ENCODE results near the gene CCDC15.

CCDC15 gene

GRCh38 chr11:125063429-125064043 is 109.5 kb downstream of the CCDC15 start:
- H3K9me3 ChIP-seq = no peaks in the 10 kb centered on the region
- H3K27me3 ChIP-seq = peaks cover 77% of the 10 kb centered on the region
- peak overlapping the region; percentile 56 to 65 for H3K4me3 ChIP-seq (ENCODE audit: low read depth in 1 of 2, low read length in 1 of 2)
- peak overlapping the region; percentile 75 for H3K27ac ChIP-seq
- no peaks in the 10 kb centered on the region for H3K36me3 ChIP-seq
- no peak for TF ChIP-seq CTCF (IDR thresholded peaks at IDR 0.05)
- peaks cover 3 to 8% of the 10 kb centered on the region in 2 experiments for H3K4me1 ChIP-seq (ENCODE audit: control insufficient read depth in 1 of 2, insufficient read depth in 1 of 2, low read depth in 1 of 2, low read length in 1 of 2)

GRCh38 chr11:125064070-125064469 is 110.1 kb downstream of the CCDC15 start:
- Histone ChIP-seq H3K27me3 (peaks cover 77% of the 10 kb centered on the region), H3K4me1 (ENCODE audit: control insufficient read depth in 1 of 2, insufficient read depth in 1 of 2, low read depth in 1 of 2, low read length in 1 of 2) (peaks cover 3 to 10% of the 10 kb centered on the region in 2 experiments), H3K27ac (no peak overlapping the region), H3K36me3 (no peaks in the 10 kb centered on the region), H3K4me3 (ENCODE audit: low read depth in 1 of 2, low read length in 1 of 2) (peak overlapping the region; percentile 56 to 65), H3K9me3 (no peaks in the 10 kb centered on the region)
- TF ChIP-seq CTCF (IDR thresholded peaks at IDR 0.05) = no peak

- peaks cover 25 to 44% of the 10 kb centered on the region in 2 experiments for H3K4me1 ChIP-seq (ENCODE audit: control insufficient read depth in 1 of 2, insufficient read depth in 1 of 2, low read depth in 1 of 2, low read length in 1 of 2)
- no peaks in the 10 kb centered on the region for H3K36me3 ChIP-seq
- no peaks in the 10 kb centered on the region for H3K9me3 ChIP-seq
- H3K27me3 ChIP-seq = peaks cover 36% of the 10 kb centered on the region
- no peak for TF ChIP-seq CTCF (IDR thresholded peaks at IDR 0.05)
- no peak overlapping the region for H3K4me3 ChIP-seq (ENCODE audit: low read depth in 1 of 2, low read length in 1 of 2)
- H3K27ac ChIP-seq = no peak overlapping the region
Measured at GRCh38 chr11:125068368-125068767, 114.4 kb downstream of the CCDC15 start.

- H3K4me3 ChIP-seq (ENCODE audit: low read depth in 1 of 2, low read length in 1 of 2) = no peak overlapping the region
- H3K9me3 ChIP-seq = no peaks in the 10 kb centered on the region
- H3K27ac ChIP-seq = peak overlapping the region; percentile 90
- peaks cover 30% of the 10 kb centered on the region for H3K27me3 ChIP-seq
- peaks cover 21 to 38% of the 10 kb centered on the region in 2 experiments for H3K4me1 ChIP-seq (ENCODE audit: control insufficient read depth in 1 of 2, insufficient read depth in 1 of 2, low read depth in 1 of 2, low read length in 1 of 2)
- no peaks in the 10 kb centered on the region for H3K36me3 ChIP-seq
- TF ChIP-seq CTCF (IDR thresholded peaks at IDR 0.05) = no peak
Measured at GRCh38 chr11:125069008-125069407, 115.0 kb downstream of the CCDC15 start.

DNA sequence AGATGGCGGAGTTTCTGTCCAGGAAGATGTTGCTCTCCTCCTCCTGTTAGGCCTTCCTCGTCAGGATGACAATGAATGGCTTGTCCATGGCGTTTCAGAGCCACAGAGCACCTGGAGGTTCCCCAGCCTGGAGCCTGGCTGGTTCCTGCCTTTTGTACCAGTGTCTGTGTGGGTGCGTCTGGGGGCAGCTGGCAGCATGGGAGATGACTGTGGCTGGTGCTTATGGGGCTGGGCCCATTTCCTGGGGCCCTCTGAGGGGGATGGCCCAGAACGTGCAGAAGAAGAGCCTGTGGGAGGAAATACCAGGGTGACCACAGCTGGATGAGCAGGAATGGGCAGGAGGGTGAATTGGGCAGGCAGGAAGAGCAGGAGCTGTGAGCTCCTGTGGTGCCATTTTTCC is 115.8 kb downstream of the CCDC15 start:
- H3K4me1 ChIP-seq (ENCODE audit: control insufficient read depth in 1 of 2, insufficient read depth in 1 of 2, low read depth in 1 of 2, low read length in 1 of 2) = peaks cover 21 to 37% of the 10 kb centered on the region in 2 experiments
- no peak for TF ChIP-seq CTCF (IDR thresholded peaks at IDR 0.05)
- H3K9me3 ChIP-seq = no peaks in the 10 kb centered on the region
- H3K36me3 ChIP-seq = no peaks in the 10 kb centered on the region
- no peak overlapping the region for H3K4me3 ChIP-seq (ENCODE audit: low read depth in 1 of 2, low read length in 1 of 2)
- peaks cover 22% of the 10 kb centered on the region for H3K27me3 ChIP-seq
- H3K27ac ChIP-seq = peak overlapping the region; percentile 90
